Suprapubic skin (tissue), 4 donors: Measurements from ENCODE around the gene DPP9. TPM values are rescaled to one million over a fixed set of nuclear protein-coding genes. Genes with fewer than 3 reads are reported as not detected.
A peak's percentile ranks its signal among the peaks of the same experiment; 100 is the strongest.

Experiments
- DNase-seq, 2 donors: peaks; one replicate each; pipeline ENCODE4 v3.0.0-alpha.2; 2019; ENCODE audit warnings: low spot score in 2 of 2
- H3K27ac ChIP-seq: fragments of 200-600 bp; sonication (generic); one replicate; pipeline ENCODE4 v1.5.1; 2019
- H3K27me3 ChIP-seq: fragments of 200-600 bp; sonication (generic); one replicate; pipeline ENCODE4 v1.5.1; 2019
- H3K36me3 ChIP-seq: fragments of 200-600 bp; sonication (generic); one replicate; pipeline ENCODE4 v1.5.1; 2019
- H3K4me1 ChIP-seq: fragments of 200-600 bp; sonication (generic); one replicate; pipeline ENCODE4 v1.5.1; 2019
- H3K4me3 ChIP-seq: fragments of 200-600 bp; sonication (generic); one replicate; pipeline ENCODE4 v1.5.1; 2019; ENCODE audit warnings: mild to moderate bottlenecking
- H3K9me3 ChIP-seq: fragments of 200-600 bp; sonication (generic); one replicate; pipeline ENCODE4 v1.5.1; 2019
- CTCF ChIP-seq, 2 donors: fragments of 200-600 bp in 1 of 2; fragments of 450-650 bp in 1 of 2; sonication (generic) in 1 of 2; IDR thresholded peaks; one replicate each; pipeline ENCODE4 v1.5.1; 2016 to 2019; ENCODE audit warnings: antibody characterized with exemption in 2 of 2, mild to moderate bottlenecking in 1 of 2, moderate library complexity in 1 of 2
- EP300 ChIP-seq: sonication (generic); formaldehyde crosslinking; IDR thresholded peaks from one replicate; pipeline ENCODE4 v1.6.1; 2017; ENCODE audit warnings: antibody characterized with exemption
- POLR2A ChIP-seq, 2 donors: fragments of 450-650 bp; IDR thresholded peaks; one replicate each; pipeline ENCODE4 v1.6.1; 2017; ENCODE audit warnings: antibody characterized with exemption in 2 of 2, mild to moderate bottlenecking in 2 of 2, moderate library complexity in 2 of 2
- POLR2AphosphoS5 ChIP-seq, 3 donors: sonication (generic); formaldehyde crosslinking; IDR thresholded peaks; one replicate each; pipeline ENCODE4 v1.6.1; 2017; ENCODE audit warnings: antibody characterized with exemption in 3 of 3
- WGBS: methylation state at CpG from one replicate; pipeline ENCODE4 v1.1.5; 2018; 5-methylcytosine and 5-hydroxymethylcytosine counted together
- total RNA-seq, 4 donors: library from RNA; depleted of rRNA; stranded (reverse); fragments of >200 nt; gene quantifications; one replicate each; pipeline ENCODE4 v1.1.0, GENCODE V29; 2016

The DPP9 gene
- total RNA-seq, 4 donors from 2014 or later: 51.2 to 126 (median 84.1) TPM

GRCh38 chr19:4763021-4763420 is 39.4 kb upstream of the DPP9 start:
- peaks cover 39% of the 10 kb centered on the region for H3K27me3 ChIP-seq
- no peaks in the 10 kb centered on the region for H3K36me3 ChIP-seq
- peaks cover 14% of the 10 kb centered on the region for H3K4me1 ChIP-seq
- no peak overlapping the region for H3K27ac ChIP-seq
- no peak for DNase-seq
- TF ChIP-seq CTCF (IDR thresholded peaks at IDR 0.05): no peak
- TF ChIP-seq EP300: no peak
- TF ChIP-seq POLR2A (IDR thresholded peaks at IDR 0.05): no peak
- no peak for TF ChIP-seq POLR2AphosphoS5 (IDR thresholded peaks at IDR 0.05)
- no peaks in the 10 kb centered on the region for H3K9me3 ChIP-seq
- H3K4me3 ChIP-seq: no peak overlapping the region
- WGBS: 72% methylated on average over 6 of the region's 6 CpGs

- peaks cover 14% of the 10 kb centered on the region for H3K4me1 ChIP-seq
- peak overlapping the region; percentile 36 for H3K4me3 ChIP-seq
- H3K27me3 ChIP-seq: peaks cover 36% of the 10 kb centered on the region
Observed at GRCh38 chr19:4760285-4760650, 36.6 kb upstream of the DPP9 start.

GRCh38 chr19:4759388-4760284 is 36.0 kb upstream of the DPP9 start:
- H3K4me1 ChIP-seq: peaks cover 14% of the 10 kb centered on the region
- H3K36me3 ChIP-seq: no peaks in the 10 kb centered on the region
- peak overlapping the region; percentile 36 for H3K4me3 ChIP-seq
- TF ChIP-seq CTCF (IDR thresholded peaks at IDR 0.05): no peak
- TF ChIP-seq POLR2AphosphoS5 (IDR thresholded peaks at IDR 0.05): no peak
- TF ChIP-seq POLR2A (IDR thresholded peaks at IDR 0.05): no peak
- TF ChIP-seq EP300: no peak
- no peak overlapping the region for H3K27ac ChIP-seq
- H3K27me3 ChIP-seq: peaks cover 36% of the 10 kb centered on the region
- WGBS: 14% methylated on average over 17 of the region's 53 CpGs
- DNase-seq: peak; percentile 85 to 88
- H3K9me3 ChIP-seq: no peaks in the 10 kb centered on the region

More at GRCh38 chr19:4760285-4760650, 36.6 kb upstream of the DPP9 start:
- TF ChIP-seq EP300 (no peak), POLR2AphosphoS5 (IDR thresholded peaks at IDR 0.05) (no peak), POLR2A (IDR thresholded peaks at IDR 0.05) (no peak), CTCF (IDR thresholded peaks at IDR 0.05) (no peak)
- WGBS: 51% methylated on average over 10 of the region's 10 CpGs
- Histone ChIP-seq H3K9me3 (no peaks in the 10 kb centered on the region), H3K36me3 (no peaks in the 10 kb centered on the region), H3K27ac (no peak overlapping the region)
- no peak for DNase-seq

GRCh38 chr19:4758659-4759058 is 35.0 kb upstream of the DPP9 start:
- Histone ChIP-seq H3K27me3 (peaks cover 33% of the 10 kb centered on the region), H3K4me1 (peaks cover 14% of the 10 kb centered on the region), H3K27ac (no peak overlapping the region), H3K4me3 (no peak overlapping the region), H3K9me3 (no peaks in the 10 kb centered on the region), H3K36me3 (no peaks in the 10 kb centered on the region)
- TF ChIP-seq POLR2AphosphoS5 (IDR thresholded peaks at IDR 0.05): no peak
- TF ChIP-seq CTCF (IDR thresholded peaks at IDR 0.05): no peak
- TF ChIP-seq POLR2A (IDR thresholded peaks at IDR 0.05): no peak
- no peak for TF ChIP-seq EP300
- 75% methylated on average over 5 of the region's 5 CpGs for WGBS
- no peak for DNase-seq

- peaks cover 14% of the 10 kb centered on the region for H3K4me1 ChIP-seq
- H3K27ac ChIP-seq: no peak overlapping the region
- WGBS: 85% methylated on average over 4 of the region's 4 CpGs
- no peak overlapping the region for H3K4me3 ChIP-seq
- H3K36me3 ChIP-seq: no peaks in the 10 kb centered on the region
- peaks cover 27% of the 10 kb centered on the region for H3K27me3 ChIP-seq
- DNase-seq: no peak
- TF ChIP-seq POLR2A (IDR thresholded peaks at IDR 0.05) (no peak), CTCF (IDR thresholded peaks at IDR 0.05) (no peak)
- no peaks in the 10 kb centered on the region for H3K9me3 ChIP-seq
Observed at GRCh38 chr19:4758082-4758481, 34.4 kb upstream of the DPP9 start.
